ENCODE measurements around the gene CPNE9. TPM values are rescaled to one million over a fixed set of nuclear protein-coding genes. Genes with fewer than 3 reads are reported as not detected.

CPNE9 gene
- total RNA-seq, 4 donors from 2014 or later = not detected

GRCh38 chr3:9739181-9739580, 35.5 kb downstream of the CPNE9 start:
- H3K9me3 ChIP-seq = no peaks in the 10 kb centered on the region
- TF ChIP-seq CTCF (IDR thresholded peaks at IDR 0.05 in 4 of 5, conservative IDR thresholded peaks at IDR 0.05 in 1 of 5) = no peak
- no peak for TF ChIP-seq POLR2A (IDR thresholded peaks at IDR 0.05)
- H3K4me3 ChIP-seq = no peak overlapping the region
- peaks cover 0 to 90% of the 10 kb centered on the region in 2 donors for H3K36me3 ChIP-seq
- no peak for DNase-seq
- intact Hi-C loops (cut with DNase I; ENCODE audit: low total_unique reads) (no loop called here), in situ Hi-C loops (cut with MboI; ENCODE audit: low sequenced_read_pairs in 4 of 4) (no loop called here)
- no peak for ATAC-seq
- no peaks in the 10 kb centered on the region for H3K27me3 ChIP-seq
- H3K27ac ChIP-seq = no peak overlapping the region
- peaks cover 0 to 5% of the 10 kb centered on the region in 2 donors for H3K4me1 ChIP-seq

GRCh38 chr3:9742560-9742959, 38.9 kb downstream of the CPNE9 start:
- intact Hi-C loops (cut with DNase I; ENCODE audit: low total_unique reads) = no loop called here
- H3K4me3 ChIP-seq = no peak overlapping the region
- TF ChIP-seq CTCF (IDR thresholded peaks at IDR 0.05 in 4 of 5, conservative IDR thresholded peaks at IDR 0.05 in 1 of 5) (no peak), POLR2A (IDR thresholded peaks at IDR 0.05) (no peak)
- DNase-seq = no peak
- ATAC-seq = no peak
- H3K27ac ChIP-seq = no peak overlapping the region
- H3K9me3 ChIP-seq = no peaks in the 10 kb centered on the region
- H3K36me3 ChIP-seq = peaks cover 2 to 100% of the 10 kb centered on the region in 2 donors
- no peaks in the 10 kb centered on the region for H3K4me1 ChIP-seq
- no peaks in the 10 kb centered on the region for H3K27me3 ChIP-seq
- in situ Hi-C loops (cut with MboI; ENCODE audit: low sequenced_read_pairs in 4 of 4) = no loop called here

- H3K4me1 ChIP-seq = no peaks in the 10 kb centered on the region
- intact Hi-C loops (cut with DNase I; ENCODE audit: low total_unique reads) (no loop called here), in situ Hi-C loops (cut with MboI; ENCODE audit: low sequenced_read_pairs in 4 of 4) (no loop called here)
- TF ChIP-seq CTCF (IDR thresholded peaks at IDR 0.05 in 4 of 5, conservative IDR thresholded peaks at IDR 0.05 in 1 of 5) (no peak), POLR2A (IDR thresholded peaks at IDR 0.05) (no peak)
- H3K9me3 ChIP-seq = no peaks in the 10 kb centered on the region
- H3K36me3 ChIP-seq = peaks cover 2 to 98% of the 10 kb centered on the region in 2 donors
- ATAC-seq (no peak), DNase-seq (no peak)
- H3K27me3 ChIP-seq = no peaks in the 10 kb centered on the region
- H3K4me3 ChIP-seq = no peak overlapping the region
- H3K27ac ChIP-seq = no peak overlapping the region
Observed at GRCh38 chr3:9743548-9743947, 39.9 kb downstream of the CPNE9 start.

GRCh38 chr3:9744162-9744561, 40.5 kb downstream of the CPNE9 start:
- DNase-seq (no peak), ATAC-seq (no peak)
- Histone ChIP-seq H3K9me3 (no peaks in the 10 kb centered on the region), H3K27ac (no peak overlapping the region), H3K27me3 (no peaks in the 10 kb centered on the region), H3K4me1 (peaks cover 3 to 5% of the 10 kb centered on the region in 2 donors), H3K36me3 (peaks cover 2 to 93% of the 10 kb centered on the region in 2 donors), H3K4me3 (no peak overlapping the region)
- in situ Hi-C loops (cut with MboI; ENCODE audit: low sequenced_read_pairs in 4 of 4) = no loop called here
- TF ChIP-seq CTCF (IDR thresholded peaks at IDR 0.05 in 4 of 5, conservative IDR thresholded peaks at IDR 0.05 in 1 of 5) (no peak), POLR2A (IDR thresholded peaks at IDR 0.05) (no peak)
- intact Hi-C loops (cut with DNase I; ENCODE audit: low total_unique reads) = no loop called here

GRCh38 chr3:9745521-9745920, 41.9 kb downstream of the CPNE9 start:
- intact Hi-C loops (cut with DNase I; ENCODE audit: low total_unique reads) = no loop called here

More at GRCh38 chr3:9745521-9745920, 41.9 kb downstream of the CPNE9 start:
- ATAC-seq (no peak), DNase-seq (no peak)
- H3K27me3 ChIP-seq = no peaks in the 10 kb centered on the region
- in situ Hi-C loops (cut with MboI; ENCODE audit: low sequenced_read_pairs in 4 of 4) = no loop called here
- H3K4me1 ChIP-seq = peaks cover 12 to 13% of the 10 kb centered on the region in 2 donors
- TF ChIP-seq CTCF (IDR thresholded peaks at IDR 0.05 in 4 of 5, conservative IDR thresholded peaks at IDR 0.05 in 1 of 5) = no peak
- no peak for TF ChIP-seq POLR2A (IDR thresholded peaks at IDR 0.05)
- no peak overlapping the region for H3K4me3 ChIP-seq
- H3K36me3 ChIP-seq = peaks cover 2 to 79% of the 10 kb centered on the region in 2 donors
- no peaks in the 10 kb centered on the region for H3K9me3 ChIP-seq
- no peak overlapping the region for H3K27ac ChIP-seq
